HG02798 (cell line): Measurements from ENCODE around the gene CALML6.

ENCODE experiments used
- ATAC-seq: cut with Tn5 transposase; IDR thresholded peaks from one replicate; pipeline ENCODE4 v1.9.1; 2021; ENCODE audit warnings: mild to moderate bottlenecking; ENCODE audit not compliant: unreplicated experiment, poor library complexity

Gene CALML6

GRCh38 chr1:1891349-1892078, 23.5 kb upstream of the CALML6 start:
- no peak for ATAC-seq

- no peak for ATAC-seq
Measured at GRCh38 chr1:1892079-1892762, 22.8 kb upstream of the CALML6 start.

- no peak for ATAC-seq
Measured at GRCh38 chr1:1892763-1893120, 22.3 kb upstream of the CALML6 start.

GRCh38 chr1:1893291-1893985, 21.6 kb upstream of the CALML6 start:
- ATAC-seq, result no peak

- no peak for ATAC-seq
Measured at GRCh38 chr1:1893997-1894353, 21.1 kb upstream of the CALML6 start.

GRCh38 chr1:1894354-1895059, 20.6 kb upstream of the CALML6 start:
- no peak for ATAC-seq

GRCh38 chr1:1895060-1895418, 20.0 kb upstream of the CALML6 start:
- ATAC-seq, result no peak

GRCh38 chr1:1895456-1896336, 19.4 kb upstream of the CALML6 start:
- ATAC-seq, result no peak

- no peak for ATAC-seq
Measured at GRCh38 chr1:1898246-1898933, 16.7 kb upstream of the CALML6 start.

- ATAC-seq, result no peak
Measured at GRCh38 chr1:1899266-1899966, 15.6 kb upstream of the CALML6 start.

GRCh38 chr1:1899967-1900327, 15.1 kb upstream of the CALML6 start:
- ATAC-seq, result no peak

- no peak for ATAC-seq
Measured at GRCh38 chr1:1900883-1901640, 14.0 kb upstream of the CALML6 start.

- ATAC-seq, result no peak
Measured at GRCh38 chr1:1901641-1902294, 13.3 kb upstream of the CALML6 start.

- ATAC-seq, result no peak
Measured at GRCh38 chr1:1903224-1903623, 11.8 kb upstream of the CALML6 start.

GRCh38 chr1:1906185-1907097, 8.6 kb upstream of the CALML6 start:
- no peak for ATAC-seq

GRCh38 chr1:1907098-1907736, 7.8 kb upstream of the CALML6 start:
- ATAC-seq, result peak; percentile 33

- ATAC-seq, result peak; percentile 7
Measured at GRCh38 chr1:1908506-1908791, 6.6 kb upstream of the CALML6 start.
